DMS153 treated with DMSO at 0.1 percent for 48 hours (cell line): ENCODE data around the gene TM7SF2.

Source experiments
- DNase-seq: peaks from one replicate; lab custom pipeline; 2025; ENCODE audit not compliant: unreplicated experiment; lab: John Stamatoyannopoulos, UW

Gene TM7SF2

DNA sequence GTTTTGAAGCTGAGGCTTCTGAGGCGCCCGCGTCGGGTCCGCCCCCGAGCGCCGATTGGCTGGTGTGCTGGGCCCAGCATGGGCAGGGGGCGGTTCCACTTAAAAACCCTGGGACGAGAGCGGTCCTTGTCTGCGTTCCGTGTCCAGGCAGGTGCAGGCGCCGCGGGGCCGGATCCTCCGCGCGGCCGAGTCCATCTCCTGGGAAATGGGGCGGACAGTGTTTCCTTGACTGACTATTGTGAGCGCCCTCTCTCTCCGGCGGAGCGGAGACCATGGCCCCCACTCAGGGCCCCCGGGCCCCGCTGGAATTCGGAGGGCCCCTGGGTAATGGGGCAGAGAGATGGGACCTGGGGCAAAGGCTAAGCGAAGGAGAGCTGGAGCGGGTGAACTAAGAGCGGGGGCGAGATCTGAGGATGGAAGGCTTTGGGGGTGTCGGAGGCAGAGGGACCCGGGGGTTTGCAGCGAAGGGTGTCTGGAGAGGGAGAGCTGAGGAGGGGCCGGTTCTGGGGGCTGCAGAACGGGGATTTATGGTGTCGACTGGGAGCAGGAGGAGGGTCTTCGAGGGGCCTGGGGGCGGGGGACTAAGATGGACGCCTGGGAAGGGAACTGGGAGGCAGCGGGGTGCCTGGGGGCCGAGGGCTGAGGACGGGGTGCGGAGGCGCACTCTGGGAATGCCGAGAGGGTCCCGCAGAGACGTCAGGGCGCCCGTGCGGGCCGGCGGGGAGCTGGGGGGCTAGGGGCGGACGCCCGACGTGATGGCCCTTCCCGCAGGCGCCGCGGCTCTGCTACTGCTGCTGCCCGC lies at the start of gene TM7SF2:
TM7SF2 (plus strand) TSS at position 129 of the 802 bp plus-strand sequence; CDS start at position 273, 144 bp downstream.
- DNase-seq, result peak; percentile 89

DNA sequence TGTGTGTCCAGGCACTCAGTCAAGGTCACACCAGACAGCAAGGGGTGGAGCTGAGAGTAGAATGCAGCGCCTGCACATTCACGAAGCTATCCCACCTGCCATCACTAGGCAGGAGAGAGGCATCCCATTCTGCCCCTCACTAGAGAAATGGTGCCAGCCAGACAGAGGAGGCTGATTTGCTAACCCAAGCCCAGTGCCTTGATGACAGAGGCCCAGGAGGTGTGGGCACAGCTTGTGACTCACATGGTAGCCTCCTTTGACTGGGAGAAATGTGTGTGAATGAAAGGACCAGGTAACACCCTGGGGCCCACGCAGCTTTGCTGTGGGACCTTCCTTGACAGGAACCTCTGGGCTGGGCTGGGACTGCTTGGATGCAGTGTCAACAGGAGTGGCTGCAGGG lies 48.1 kb upstream of the TM7SF2 start:
- no peak for DNase-seq

DNA sequence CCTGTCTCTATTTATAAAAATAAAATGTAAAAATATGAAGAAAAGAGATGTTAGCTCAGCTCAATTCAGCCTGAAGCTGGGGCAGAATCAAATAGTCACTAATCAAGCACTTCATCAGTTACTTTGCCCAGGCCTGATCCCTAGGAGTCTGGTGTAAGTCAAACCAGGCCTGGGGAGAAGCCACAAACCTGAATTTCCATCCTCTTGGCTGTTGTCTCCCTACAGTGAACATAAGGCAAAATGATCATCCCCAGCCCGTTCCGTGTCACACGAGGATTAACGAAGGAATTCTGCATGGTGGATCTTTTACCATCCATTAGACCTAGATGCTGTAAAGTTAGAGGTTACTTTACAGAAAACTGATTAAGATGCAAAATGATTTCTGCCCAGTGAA lies 46.8 kb upstream of the TM7SF2 start:
- no peak for DNase-seq

DNA sequence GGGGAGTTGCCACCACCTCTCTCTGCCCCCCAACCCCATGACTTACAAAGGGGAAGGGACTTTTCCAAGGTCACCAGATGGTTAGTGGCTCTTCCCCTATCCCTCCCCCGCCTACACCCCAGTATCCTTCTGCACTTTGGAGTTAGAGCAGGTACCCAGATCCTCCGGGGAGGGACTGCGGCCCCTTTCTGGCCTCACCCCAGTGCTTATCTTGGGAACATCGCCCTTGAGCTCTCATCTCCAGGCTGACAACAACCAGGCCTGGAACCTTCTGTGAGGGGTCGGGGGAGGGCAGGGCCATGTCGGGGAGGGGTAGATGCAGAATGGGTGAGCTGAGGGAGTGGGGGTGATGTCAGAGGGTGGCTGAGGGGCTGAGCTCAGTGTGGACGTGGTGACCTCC lies 45.8 kb upstream of the TM7SF2 start:
- DNase-seq, result no peak

DNA sequence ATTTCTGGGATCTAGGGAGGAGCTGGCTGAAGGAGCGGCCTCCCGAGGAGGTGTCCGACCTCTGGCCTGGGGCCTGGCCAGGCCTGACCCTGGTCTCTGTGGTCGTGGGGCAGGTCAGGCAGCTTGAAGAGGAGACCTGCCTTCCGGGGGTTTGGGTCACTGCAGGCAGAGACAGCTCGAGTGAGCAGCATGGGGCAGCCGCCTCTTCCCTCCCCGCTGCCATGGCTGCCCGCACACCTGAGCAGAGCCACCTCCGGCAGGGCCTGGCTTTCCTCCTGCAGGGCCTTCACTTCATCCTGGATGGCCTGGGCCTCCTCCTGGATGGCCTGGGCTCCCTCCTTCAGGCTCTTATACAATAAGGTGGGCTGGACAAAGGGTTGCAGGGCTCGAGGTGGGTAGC lies 45.4 kb upstream of the TM7SF2 start:
- no peak for DNase-seq

DNA sequence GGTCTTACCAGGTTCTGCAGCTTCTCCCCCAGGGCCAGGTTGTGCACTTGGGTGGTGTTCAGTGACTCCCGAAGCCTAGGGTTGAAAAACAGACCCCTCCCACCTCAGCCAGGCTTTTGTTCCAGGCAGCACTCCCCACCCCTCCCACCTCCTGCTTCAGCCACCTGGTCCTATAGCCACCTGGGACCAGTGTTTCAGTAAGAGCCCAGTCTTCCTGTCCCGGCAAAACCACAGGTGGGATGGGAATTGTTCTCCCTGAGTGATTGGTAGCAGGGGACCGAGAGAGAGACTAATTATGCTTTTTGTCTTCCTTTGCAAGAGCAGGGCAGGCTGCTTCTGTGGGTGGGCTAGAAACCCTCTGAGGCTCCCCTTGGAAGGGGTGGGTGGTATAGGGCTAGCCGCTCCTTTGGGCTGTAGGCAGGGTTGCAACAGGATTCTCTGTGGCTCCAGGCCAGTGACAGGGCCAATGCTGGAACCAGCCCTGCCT lies 44.8 kb upstream of the TM7SF2 start:
- DNase-seq, result peak; percentile 53

DNA sequence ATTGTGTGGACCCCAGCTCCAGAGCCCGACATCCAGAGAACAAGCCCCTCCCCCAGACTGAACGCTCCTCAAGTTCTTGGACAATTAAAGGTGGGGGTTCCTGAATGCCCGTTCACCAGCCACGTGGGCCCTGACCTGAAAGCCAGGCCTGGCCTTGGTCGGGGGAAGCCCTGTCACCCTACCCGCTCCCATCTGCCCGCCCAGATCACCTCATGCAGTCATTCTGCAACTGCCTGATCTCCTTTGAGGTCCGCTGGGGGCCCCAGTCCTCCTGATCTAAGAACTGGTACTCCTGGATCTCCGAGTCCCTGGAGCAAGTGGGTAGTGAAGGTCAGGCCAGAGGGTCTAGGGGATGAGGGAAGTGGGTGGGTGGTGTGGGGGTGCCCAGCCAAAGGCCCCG lies 44.2 kb upstream of the TM7SF2 start:
- no peak for DNase-seq

DNA sequence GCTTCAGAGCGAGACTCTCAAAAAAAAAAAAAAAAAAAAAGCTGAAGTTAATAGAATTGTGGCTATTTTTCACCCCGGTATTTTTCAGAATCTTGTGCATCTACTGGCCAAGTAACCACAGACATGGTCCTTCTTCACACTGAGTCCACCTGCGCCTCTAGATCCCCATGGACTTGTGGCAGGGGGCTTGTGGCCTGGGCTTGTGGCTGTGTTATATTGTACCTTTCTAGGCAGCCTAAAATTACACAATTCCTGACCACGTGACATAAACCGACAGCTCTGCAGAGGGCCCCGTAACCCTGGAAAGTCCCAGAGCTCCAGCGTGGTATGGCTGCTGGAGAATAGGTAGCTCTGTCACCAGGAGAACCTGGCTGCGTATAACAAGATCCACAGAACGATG lies 42.5 kb upstream of the TM7SF2 start:
- DNase-seq, result no peak

DNA sequence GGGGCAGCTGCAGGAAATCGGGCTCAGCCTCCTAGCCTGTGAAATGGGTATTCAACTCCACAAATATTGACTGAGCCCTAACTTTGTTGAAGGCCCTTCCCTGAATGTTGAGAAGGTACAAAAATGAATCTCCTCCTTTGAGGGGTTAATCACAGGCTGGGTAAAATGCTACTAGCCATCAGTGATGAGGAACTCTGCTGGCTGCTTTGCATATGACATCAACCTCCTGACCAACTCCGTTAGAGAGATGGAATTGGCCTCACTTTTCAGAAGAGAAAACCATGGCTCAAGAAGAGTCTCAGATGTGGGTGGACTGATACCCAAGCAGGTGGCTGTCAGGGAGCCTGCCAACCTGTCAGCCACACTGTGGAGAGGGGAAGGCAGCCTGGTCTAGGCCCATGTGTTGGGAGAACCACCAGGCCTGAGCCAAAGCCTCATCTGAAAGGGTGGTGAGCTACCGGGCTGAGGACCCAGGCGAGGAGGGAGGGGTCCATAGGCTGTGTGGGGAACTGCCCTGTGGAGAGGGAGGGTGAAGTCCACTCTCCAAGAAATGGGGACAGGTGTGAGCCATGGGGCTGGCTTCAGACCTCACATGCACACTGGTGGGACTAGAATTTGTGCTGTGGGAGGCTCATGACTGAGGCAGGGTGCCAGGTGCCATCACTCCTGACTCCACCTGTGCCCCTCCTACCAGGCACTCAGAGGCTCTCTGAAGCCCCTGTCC lies 39.6 kb upstream of the TM7SF2 start:
- DNase-seq, result no peak

DNA sequence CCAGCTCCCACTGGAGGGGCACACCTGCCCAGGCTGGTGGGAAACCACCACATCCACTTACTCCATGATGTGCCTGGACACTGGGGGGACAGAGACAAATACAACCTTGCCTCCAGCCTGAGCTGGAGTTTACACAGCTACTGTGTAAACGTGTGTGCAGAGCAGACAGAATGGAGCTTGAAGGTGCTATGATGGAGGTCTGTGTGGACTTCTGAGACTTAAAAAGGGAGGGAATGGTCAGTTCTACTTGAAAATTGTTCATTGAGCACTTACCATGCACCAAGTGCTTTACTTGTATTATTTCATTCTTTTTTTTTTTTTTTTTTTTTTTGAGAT lies 39.1 kb upstream of the TM7SF2 start:
- no peak for DNase-seq

DNA sequence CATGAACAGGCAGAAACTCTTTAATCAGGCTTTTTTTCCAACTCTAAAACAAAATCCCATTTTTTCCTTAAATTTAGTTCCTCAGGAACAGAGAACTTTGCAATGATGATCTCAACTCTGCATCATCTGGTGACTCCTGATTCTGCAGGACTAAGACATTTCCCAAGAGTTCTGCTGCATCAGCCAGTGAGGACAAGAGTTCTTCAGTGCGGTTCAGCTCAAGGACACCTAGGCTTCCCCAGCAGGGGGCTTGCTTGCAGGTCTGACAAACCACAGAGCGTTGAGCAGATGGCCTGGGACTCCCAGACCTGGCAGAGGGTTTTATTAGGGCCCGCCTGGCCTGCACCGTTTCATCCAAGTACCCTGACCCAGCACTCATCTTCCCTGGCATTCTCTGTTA lies 34.2 kb upstream of the TM7SF2 start:
- no peak for DNase-seq

DNA sequence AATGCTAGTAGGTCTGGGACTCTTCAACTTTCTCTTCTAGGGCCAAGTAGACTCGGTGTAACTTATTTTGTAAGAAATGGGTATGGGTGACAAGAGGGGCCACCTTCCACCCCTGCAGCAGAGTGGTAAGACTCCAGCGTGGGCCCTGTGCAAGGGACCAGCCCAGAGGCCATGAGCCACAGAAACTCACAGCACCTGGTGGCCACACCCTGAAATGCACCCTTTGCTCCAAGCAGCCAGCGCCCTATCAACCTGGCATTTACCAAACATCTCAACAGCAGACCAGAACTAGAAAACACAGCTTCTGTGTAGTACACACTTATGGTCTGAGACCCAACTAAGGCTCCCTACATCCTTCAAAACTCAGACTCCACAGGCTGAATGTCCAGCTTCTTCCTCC lies 33.5 kb upstream of the TM7SF2 start:
- DNase-seq, result peak; percentile 6

DNA sequence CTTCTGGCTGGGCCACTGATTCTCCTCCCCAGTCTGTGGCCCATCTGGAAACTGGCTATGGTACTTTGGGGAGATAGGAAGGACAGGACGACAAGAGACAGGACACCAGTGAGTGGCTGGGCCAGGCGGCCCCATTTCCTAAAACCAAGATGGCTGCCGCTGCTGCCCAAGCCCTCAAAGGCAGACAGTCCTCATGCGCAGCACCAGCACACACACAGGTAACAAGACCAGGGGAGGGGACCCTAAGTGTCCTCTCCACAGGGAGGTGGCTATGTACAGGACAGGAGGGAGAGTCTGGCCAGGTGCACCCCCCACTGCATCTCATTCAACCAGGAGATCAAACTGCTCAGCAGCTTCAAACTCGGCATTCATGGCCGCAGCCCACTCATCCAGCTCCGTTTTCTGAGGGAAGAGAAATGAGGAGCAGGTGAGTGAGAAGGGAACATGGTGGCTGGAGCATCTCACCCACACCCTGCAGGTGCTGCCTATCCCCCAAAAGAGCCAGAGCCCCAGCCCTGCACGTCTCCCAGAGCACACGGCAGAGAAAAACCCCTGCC lies 32.8 kb upstream of the TM7SF2 start:
- no peak for DNase-seq

DNA sequence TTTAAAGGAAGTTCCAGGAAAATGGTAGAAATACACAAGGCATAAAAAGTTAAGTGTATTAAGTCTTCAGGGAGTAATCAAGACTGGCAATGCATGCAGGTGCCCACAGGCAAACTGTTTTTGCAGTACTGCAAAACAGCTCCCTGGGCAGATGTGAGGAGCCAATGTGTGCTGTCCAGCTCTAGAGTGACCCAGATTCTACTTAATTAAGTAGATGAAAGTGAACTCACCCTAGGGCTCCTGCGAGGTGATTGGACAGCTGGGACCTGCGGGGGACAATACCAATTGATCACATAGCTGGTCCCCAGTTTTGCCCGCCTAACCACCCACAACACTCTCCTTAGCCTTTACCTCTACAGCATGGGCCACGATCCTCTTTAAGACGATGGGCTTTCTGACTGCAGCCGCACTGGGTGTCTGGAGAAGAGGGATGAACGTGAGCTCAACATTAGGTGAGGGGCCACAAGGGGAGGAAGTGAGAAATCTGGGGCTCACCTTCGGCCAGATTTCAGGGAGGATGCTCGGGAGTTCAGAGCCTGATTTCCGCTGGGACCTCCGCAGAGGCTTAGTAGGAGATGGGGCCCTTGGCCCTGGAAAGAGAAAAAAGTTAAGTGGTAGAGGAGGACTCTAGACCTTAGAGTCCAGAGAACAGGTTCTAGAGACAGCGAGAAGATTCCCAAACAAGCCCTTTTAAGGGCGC lies 28.4 kb upstream of the TM7SF2 start:
- DNase-seq, result no peak

DNA sequence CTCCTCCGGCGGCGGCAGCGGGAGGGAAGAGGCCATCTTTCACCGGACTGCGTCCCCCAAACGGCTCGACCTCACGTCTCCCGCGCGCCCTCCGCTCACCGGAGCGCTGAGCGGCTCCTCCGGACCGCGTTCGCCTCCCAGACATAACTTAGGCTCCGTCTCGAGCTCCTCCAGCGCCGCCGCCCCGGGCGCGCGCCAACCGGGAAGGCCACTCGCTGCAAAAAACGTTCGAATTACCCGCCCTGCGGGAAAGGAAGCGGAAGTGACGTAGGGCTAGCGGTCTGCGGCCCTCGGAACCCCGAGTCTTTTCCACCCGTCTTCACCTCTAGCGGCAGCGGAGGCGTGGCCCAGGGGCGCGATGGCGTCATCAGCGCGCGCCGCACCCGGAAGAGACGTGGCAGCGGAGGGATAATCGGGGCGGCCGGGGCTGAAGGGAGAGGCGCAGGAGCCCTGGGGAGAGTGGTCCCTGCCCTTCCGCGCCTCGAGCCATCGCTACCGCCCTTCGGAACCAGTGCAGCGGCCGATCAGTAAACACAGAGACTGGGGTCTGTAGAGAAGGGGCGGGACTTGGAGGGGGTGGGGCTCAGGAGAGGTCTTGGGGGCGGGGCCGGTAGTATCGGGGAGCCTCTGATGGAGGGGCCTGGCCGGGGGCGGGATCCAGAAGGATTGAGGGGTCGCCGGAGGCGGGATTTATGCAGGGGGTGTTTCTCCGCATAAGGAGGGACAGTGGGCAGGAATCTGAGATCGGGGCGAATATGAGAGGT lies 27.7 kb upstream of the TM7SF2 start, which contains the start of the genes CDCA5 and ZFPL1:
CDCA5 (minus strand) TSS at position 207 of the 764 bp plus-strand sequence; CDS start at position 145, 62 bp downstream.
ZFPL1 (plus strand) TSS at position 389 of the 764 bp plus-strand sequence. CDS start 477 bp downstream, outside the sequence.
- DNase-seq, result peak; percentile 91

DNA sequence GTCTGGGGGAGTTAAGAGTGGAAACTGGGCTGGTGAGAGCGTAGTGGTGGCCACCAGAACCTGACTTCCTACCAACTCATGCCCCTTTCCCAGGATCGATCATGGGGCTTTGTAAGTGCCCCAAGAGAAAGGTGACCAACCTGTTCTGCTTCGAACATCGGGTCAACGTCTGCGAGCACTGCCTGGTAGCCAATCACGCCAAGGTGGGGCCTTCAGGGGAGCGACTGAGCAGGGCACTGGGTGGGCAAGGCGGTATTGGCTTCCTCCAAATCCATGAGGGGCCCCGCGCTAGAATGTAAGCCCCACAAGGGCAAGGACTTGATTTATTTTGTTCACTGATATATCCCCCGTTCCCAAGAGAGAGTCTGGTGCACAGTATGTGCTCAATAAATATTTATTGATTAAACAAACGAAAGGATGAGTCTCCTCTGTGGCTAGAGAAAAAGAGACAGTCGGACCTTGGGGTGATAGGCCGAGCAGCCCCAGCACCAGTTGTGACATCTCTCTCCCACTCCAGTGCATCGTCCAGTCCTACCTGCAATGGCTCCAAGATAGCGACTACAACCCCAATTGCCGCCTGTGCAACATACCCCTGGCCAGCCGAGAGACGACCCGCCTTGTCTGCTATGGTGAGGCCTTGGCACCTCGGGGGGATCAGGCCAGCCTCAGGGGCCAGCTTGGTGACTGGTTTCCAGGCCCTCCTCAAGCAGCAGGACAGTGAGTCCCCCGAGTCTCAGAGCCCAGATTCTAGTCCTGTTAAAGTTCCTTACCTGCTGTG lies 26.9 kb upstream of the TM7SF2 start:
- no peak for DNase-seq

DNA sequence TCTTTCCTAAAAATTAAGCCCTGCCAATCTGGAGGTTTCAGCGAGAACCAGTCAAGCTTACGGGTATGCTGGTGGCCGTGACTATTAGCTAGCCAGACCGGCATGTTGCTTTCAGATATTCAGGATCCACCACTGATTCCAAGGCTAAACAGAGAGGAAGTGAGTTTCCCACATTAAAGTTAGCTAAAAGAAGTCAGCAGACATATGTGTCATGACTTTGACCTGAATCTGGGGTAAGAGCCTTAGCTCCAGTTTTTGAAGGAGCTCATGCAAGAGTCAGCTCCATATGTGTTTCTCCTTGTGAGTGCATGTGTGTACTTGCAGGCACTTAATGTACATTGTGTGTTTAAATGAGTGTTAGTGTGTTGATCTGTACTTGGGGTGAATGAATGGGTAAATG lies 26.2 kb upstream of the TM7SF2 start:
- DNase-seq, result no peak

DNA sequence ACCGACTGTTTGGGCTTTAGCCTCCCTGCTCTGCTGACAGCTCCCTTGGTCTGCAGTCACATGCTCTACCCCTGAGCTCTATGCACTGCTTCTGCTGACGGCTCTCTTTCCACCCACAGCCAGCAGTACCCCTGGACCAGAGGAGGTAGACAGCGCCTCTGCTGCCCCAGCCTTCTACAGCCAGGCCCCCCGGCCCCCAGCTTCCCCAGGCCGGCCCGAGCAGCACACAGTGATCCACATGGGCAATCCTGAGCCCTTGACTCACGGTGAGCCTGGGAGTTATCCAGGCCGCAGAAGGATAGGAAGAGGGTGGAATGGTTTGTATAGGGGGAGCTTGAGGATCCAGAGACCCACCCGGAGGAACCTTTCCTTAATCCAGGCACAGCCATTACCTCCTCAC lies 24.9 kb upstream of the TM7SF2 start:
- no peak for DNase-seq

DNA sequence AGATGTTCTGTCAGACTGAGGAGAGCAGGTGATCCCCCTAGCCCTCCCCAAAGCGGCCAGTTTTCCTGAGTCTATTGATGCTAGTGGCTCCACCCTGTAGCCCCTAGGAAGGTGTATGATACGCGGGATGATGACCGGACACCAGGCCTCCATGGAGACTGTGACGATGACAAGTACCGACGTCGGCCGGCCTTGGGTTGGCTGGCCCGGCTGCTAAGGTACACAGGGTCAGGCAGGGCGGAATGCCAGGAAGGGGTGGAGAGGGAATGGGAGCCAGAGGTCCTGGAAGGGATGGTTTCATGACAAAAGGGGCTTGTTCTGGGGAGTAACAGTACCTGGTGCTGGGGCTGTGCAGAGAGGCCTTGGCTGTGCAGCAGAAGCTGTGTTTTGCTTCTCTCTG lies 24.5 kb upstream of the TM7SF2 start:
- no peak for DNase-seq

DNA sequence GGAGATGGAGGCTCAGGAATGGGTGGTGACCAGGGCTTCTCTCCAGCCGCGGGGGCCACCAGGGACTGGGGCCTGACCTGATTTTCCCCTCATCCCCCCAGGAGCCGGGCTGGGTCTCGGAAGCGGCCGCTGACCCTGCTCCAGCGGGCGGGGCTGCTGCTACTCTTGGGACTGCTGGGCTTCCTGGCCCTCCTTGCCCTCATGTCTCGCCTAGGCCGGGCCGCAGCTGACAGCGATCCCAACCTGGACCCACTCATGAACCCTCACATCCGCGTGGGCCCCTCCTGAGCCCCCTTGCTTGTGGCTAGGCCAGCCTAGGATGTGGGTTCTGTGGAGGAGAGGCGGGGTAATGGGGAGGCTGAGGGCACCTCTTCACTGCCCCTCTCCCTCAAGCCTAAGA lies 23.8 kb upstream of the TM7SF2 start:
- no peak for DNase-seq
